HepG2 (cell line): Measurements from ENCODE around the gene KATNAL1. TPM values are rescaled to one million over a fixed set of nuclear protein-coding genes. Genes with fewer than 3 reads are reported as not detected.

ENCODE experiments used
- ATAC-seq: fragments of 200-7000 bp; cut with Tn5 transposase; 3 replicates; pipeline ENCODE4 v1.9.1; 2020; ENCODE audit warnings: mild to moderate bottlenecking, moderate library complexity
- BruUV-seq: library from RNA; stranded (reverse); fragments of 400-500 nt; replicated peaks from 2 replicates; lab custom pipeline; 2021; lab: Mats Ljungman, UMichigan
- CTCF ChIA-PET: fragments of 300-600 bp; formaldehyde crosslinking; extraction: SDS; loops from one replicate; lab custom pipeline; 2021; ENCODE audit warnings: low total read pairs, inconsistent platforms, low intra/inter-chr PET ratio; lab: Yijun Ruan, JAX
- POLR2A ChIA-PET: fragments of 350-600 bp; sonication (Branson Sonifier 250); formaldehyde crosslinking; loops from one replicate; lab custom pipeline; 2020; ENCODE audit warnings: antibody characterized with exemption, inconsistent platforms; lab: Yijun Ruan, JAX
- DNase-seq: peaks from one replicate; pipeline ENCODE4 v3.0.0-alpha.2; 2015; ENCODE audit warnings: low spot score
- FAIRE-seq: peaks from 3 replicates; lab custom pipeline; 2011; peaks lifted over from hg19 to GRCh38; lab: Jason Lieb, UNC
- H2AFZ ChIP-seq: one replicate; pipeline ENCODE4 v1.6.1; 2011; ENCODE audit warnings: low read length, inconsistent platforms
- H3K27ac ChIP-seq: fragments of 300-600 bp; 3 replicates; pipeline ENCODE4 v1.8.0; 2011; ENCODE audit warnings: mixed run types, mild to moderate bottlenecking, mixed read lengths, low read length, inconsistent platforms; ENCODE audit not compliant: insufficient read depth; ENCODE audit errors: extremely low read length
- H3K27me3 ChIP-seq, 2 experiments: fragments of 200-600 bp in 1 of 2; 2 replicates in 1 of 2; 3 replicates in 1 of 2; pipeline versions ENCODE4 v1.6.0 to v1.8.0; 2011; ENCODE audit warnings: low read length in 2 of 2, mild to moderate bottlenecking in 2 of 2, moderate library complexity in 2 of 2, inconsistent platforms in 1 of 2; ENCODE audit not compliant: insufficient read depth in 2 of 2, control insufficient read depth in 1 of 2
- H3K36me3 ChIP-seq, 2 experiments: fragments of 200-600 bp in 1 of 2; replicated peaks in 1 of 2; 2 replicates in 1 of 2; 3 replicates in 1 of 2; pipeline versions ENCODE4 v1.5.1 to v1.8.0; 2011; ENCODE audit warnings: low read length in 2 of 2, inconsistent platforms in 1 of 2; ENCODE audit not compliant: insufficient read depth in 2 of 2, control insufficient read depth in 1 of 2
- H3K4me1 ChIP-seq: 2 replicates; pipeline ENCODE4 v1.5.1; 2012; ENCODE audit warnings: low read length, inconsistent platforms; ENCODE audit not compliant: insufficient read depth
- H3K4me2 ChIP-seq: 2 replicates; pipeline ENCODE4 v1.6.0; 2011; ENCODE audit warnings: low read depth, low read length, inconsistent platforms
- H3K4me3 ChIP-seq, 3 experiments: fragments of 200-600 bp in 1 of 3; sonication (generic), shearing (Covaris generic) in 1 of 3; replicated peaks in 1 of 3; 2 replicates each; pipeline ENCODE4 v1.5.1; 2011 to 2016; ENCODE audit warnings: low read length in 3 of 3, inconsistent platforms in 2 of 3, low read depth in 2 of 3, mild to moderate bottlenecking in 2 of 3, control low read depth in 1 of 3, mixed read lengths in 1 of 3; ENCODE audit not compliant: insufficient read depth in 1 of 3
- H3K79me2 ChIP-seq: one replicate; pipeline ENCODE4 v1.6.1; 2011; ENCODE audit warnings: low read length, inconsistent platforms; ENCODE audit not compliant: insufficient read depth
- H3K9ac ChIP-seq: 2 replicates; pipeline ENCODE4 v1.6.0; 2011; ENCODE audit warnings: mild to moderate bottlenecking, low read depth, low read length, inconsistent platforms; ENCODE audit not compliant: insufficient read depth
- H3K9me3 ChIP-seq: 2 replicates; pipeline ENCODE4 v1.5.1; 2012; ENCODE audit warnings: mild to moderate bottlenecking, low read length
- H4K20me1 ChIP-seq: 2 replicates; pipeline ENCODE4 v1.6.0; 2011; ENCODE audit warnings: inconsistent platforms, mild to moderate bottlenecking, low read length, moderate library complexity; ENCODE audit not compliant: insufficient read depth
- ARNT2 ChIP-seq: sonication (generic); formaldehyde crosslinking; IDR thresholded peaks from 2 replicates; pipeline ENCODE4 v1.8.0; 2022; ENCODE audit warnings: mild to moderate bottlenecking, low read depth, missing genetic modification reagents, moderate library complexity
- ATF6 ChIP-seq: sonication (generic); formaldehyde crosslinking; conservative IDR thresholded peaks from 2 replicates; pipeline ENCODE4 v1.4.0; 2020; ENCODE audit warnings: missing genetic modification reagents
- BRD4 ChIP-seq: sonication (generic); formaldehyde crosslinking; IDR thresholded peaks from 2 replicates; pipeline ENCODE4 v1.4.0; 2020; ENCODE audit warnings: missing genetic modification reagents
- CC2D1A ChIP-seq: sonication (generic); formaldehyde crosslinking; IDR thresholded peaks from 2 replicates; pipeline ENCODE4 v1.8.1; 2023; ENCODE audit warnings: mild to moderate bottlenecking, missing genetic modification reagents
- CHD2 ChIP-seq: IDR thresholded peaks from 2 replicates; pipeline ENCODE4 v1.6.1; 2011; ENCODE audit warnings: low read depth, low read length, improper control_type of control experiment
- DNMT1 ChIP-seq: sonication (generic); formaldehyde crosslinking; IDR thresholded peaks from 2 replicates; pipeline ENCODE4 v1.5.1; 2020; ENCODE audit warnings: mild to moderate bottlenecking, missing genetic modification reagents
- HES4 ChIP-seq: sonication (generic); formaldehyde crosslinking; IDR thresholded peaks from 2 replicates; pipeline ENCODE4 v1.9.0; 2021; ENCODE audit warnings: mild to moderate bottlenecking, missing genetic modification reagents, borderline replicate concordance
- IKZF5 ChIP-seq: IDR thresholded peaks from 2 replicates; pipeline ENCODE4 v1.6.1; 2018; ENCODE audit warnings: missing genetic modification reagents, mild to moderate bottlenecking, missing compliant biosample characterization
- JUNB ChIP-seq: sonication (generic); formaldehyde crosslinking; IDR thresholded peaks from 2 replicates; pipeline ENCODE4 v1.8.0; 2022; ENCODE audit warnings: missing genetic modification reagents, mild to moderate bottlenecking, borderline replicate concordance
- KLF11 ChIP-seq: IDR thresholded peaks from 2 replicates; pipeline ENCODE4 v1.6.1; 2016; ENCODE audit warnings: missing compliant biosample characterization
- LBX2 ChIP-seq: sonication (generic); formaldehyde crosslinking; IDR thresholded peaks from 2 replicates; pipeline ENCODE4 v1.5.0; 2020; ENCODE audit warnings: missing genetic modification reagents, mild to moderate bottlenecking, borderline replicate concordance
- NFYC ChIP-seq: IDR thresholded peaks from 2 replicates; pipeline ENCODE4 v1.6.1; 2016; ENCODE audit warnings: missing genetic modification reagents, missing compliant biosample characterization
- RAD21 ChIP-seq: fragments of 450-650 bp; formaldehyde crosslinking; IDR thresholded peaks from 2 replicates; pipeline ENCODE4 v1.5.0; 2020; ENCODE audit warnings: mild to moderate bottlenecking
- RARA ChIP-seq: IDR thresholded peaks from 2 replicates; pipeline ENCODE4 v1.6.1; 2016; ENCODE audit warnings: missing genetic modification reagents, missing compliant biosample characterization
- SMC3 ChIP-seq: IDR thresholded peaks from 2 replicates; pipeline ENCODE4 v1.6.1; 2011; ENCODE audit warnings: low read length, improper control_type of control experiment
- TCF7 ChIP-seq: sonication (generic); IDR thresholded peaks from 2 replicates; pipeline ENCODE4 v1.6.1; 2016; ENCODE audit warnings: antibody characterized with exemption, low read depth
- ZNF329 ChIP-seq: sonication (generic); formaldehyde crosslinking; IDR thresholded peaks from 2 replicates; pipeline ENCODE4 v1.9.0; 2021; ENCODE audit warnings: low read depth, mild to moderate bottlenecking, missing genetic modification reagents
- ZNF343 ChIP-seq: sonication (generic); formaldehyde crosslinking; IDR thresholded peaks from 2 replicates; pipeline ENCODE4 v1.4.0; 2020; ENCODE audit warnings: mild to moderate bottlenecking, missing genetic modification reagents
- ZNF468 ChIP-seq: sonication (generic); formaldehyde crosslinking; IDR thresholded peaks from 2 replicates; pipeline ENCODE4 v1.8.0; 2022; ENCODE audit warnings: mild to moderate bottlenecking, moderate library complexity, missing genetic modification reagents
- WGBS: methylation state at CpG from one replicate; pipeline ENCODE4 v1.1.6; 2017; ENCODE audit warnings: low lambda C conversion rate; 5-methylcytosine and 5-hydroxymethylcytosine counted together
- in situ Hi-C: cut with HindIII; loops from 2 replicates; pipeline ENCODE4 v1.10.0; 2017; ENCODE audit warnings: low pct_unique_long_range_greater_than_20kb; ENCODE audit not compliant: extremely low pct_ligation_motif_present
- intact Hi-C: fragments of 100-400 bp; cut with micrococcal nuclease; formaldehyde crosslinking; loops from one replicate; pipeline ENCODE4 v1.10.0; 2022; ENCODE audit not compliant: unreplicated experiment
- polyA plus RNA-seq, 8 experiments: library from polyadenylated mRNA; depleted of rRNA in 3 of 8; stranded (reverse) in 7 of 8; unstranded in 1 of 8; fragments of >200 nt; fragmentation: Illumina TruSeq in 4 of 8; extraction: Trizol in 4 of 8; gene quantifications; 2 replicates each; pipeline versions ENCODE4 v1.2.1 to v1.2.3, GENCODE V29; 2011 to 2016; ENCODE audit warnings: low read depth in 4 of 8, missing spikeins in 1 of 8, mixed read lengths in 1 of 8; ENCODE audit not compliant: insufficient read depth in 1 of 8
- total RNA-seq, 5 experiments: library from RNA; depleted of rRNA; stranded (reverse); fragments of >200 nt; fragmentation: Illumina TruSeq; extraction: Trizol; gene quantifications; 2 replicates each; pipeline ENCODE4 v1.2.3, GENCODE V29; 2016; ENCODE audit warnings: low read depth in 1 of 5
- TF ChIP-seq, protein P1 (sequence below): sonication (generic); formaldehyde crosslinking; IDR thresholded peaks from 2 replicates; pipeline ENCODE4 v1.5.0; 2020; ENCODE audit warnings: missing genetic modification reagents, mild to moderate bottlenecking, borderline replicate concordance

Gene KATNAL1
- total and polyA plus RNA-seq, 2 of the 13 experiments (the other 11 are each of a cell fraction or from before 2014, with no cell fraction given) = 3.2 to 11.8 TPM

- TF ChIP-seq IKZF5 (CRISPR knock-in tag) (no peak), DNMT1 (CRISPR knock-in tag) (no peak), KLF11 (CRISPR knock-in tag) (no peak)
Observed at GRCh38 chr13:30204564-30204963, 102.8 kb downstream of the KATNAL1 start (continued).

- Histone ChIP-seq H4K20me1 (no peaks in the 10 kb centered on the region), H3K4me1 (peaks cover 9% of the 10 kb centered on the region; the same call in 1 of the 2 replicates), H2AFZ (no peak overlapping the region), H3K9me3 (no peaks in the 10 kb centered on the region), H3K27me3 (no peaks in the 10 kb centered on the region), H3K27ac (no peak overlapping the region), H3K4me2 (no peak overlapping the region), H3K4me3 (no peak overlapping the region), H3K9ac (no peak overlapping the region), H3K36me3 (no peaks in the 10 kb centered on the region; a peak in 1 of 5 replicates), H3K79me2 (no peaks in the 10 kb centered on the region)
- ATAC-seq (no peak), FAIRE-seq (no peak), DNase-seq (no peak)
- ChIA-PET CTCF (no interaction called here), POLR2A (no interaction called here)
- WGBS = 88% methylated on average over 3 of the region's 3 CpGs
- intact Hi-C loops = no loop called here
- in situ Hi-C loops = no loop called here
- no TSS peak for BruUV-seq
- no peak for TF ChIP-seq JUNB (CRISPR knock-in tag)
- TF ChIP-seq ZNF329 (CRISPR knock-in tag) = no peak
- no peak for TF ChIP-seq NFYC
- TF ChIP-seq BRD4 (CRISPR knock-in tag) = no peak
- no peak for TF ChIP-seq ZNF343 (CRISPR knock-in tag)
- no peak for TF ChIP-seq CHD2
- no peak for TF ChIP-seq HES4 (CRISPR knock-in tag)
- no peak for TF ChIP-seq SMC3
- TF ChIP-seq, protein P1, sequence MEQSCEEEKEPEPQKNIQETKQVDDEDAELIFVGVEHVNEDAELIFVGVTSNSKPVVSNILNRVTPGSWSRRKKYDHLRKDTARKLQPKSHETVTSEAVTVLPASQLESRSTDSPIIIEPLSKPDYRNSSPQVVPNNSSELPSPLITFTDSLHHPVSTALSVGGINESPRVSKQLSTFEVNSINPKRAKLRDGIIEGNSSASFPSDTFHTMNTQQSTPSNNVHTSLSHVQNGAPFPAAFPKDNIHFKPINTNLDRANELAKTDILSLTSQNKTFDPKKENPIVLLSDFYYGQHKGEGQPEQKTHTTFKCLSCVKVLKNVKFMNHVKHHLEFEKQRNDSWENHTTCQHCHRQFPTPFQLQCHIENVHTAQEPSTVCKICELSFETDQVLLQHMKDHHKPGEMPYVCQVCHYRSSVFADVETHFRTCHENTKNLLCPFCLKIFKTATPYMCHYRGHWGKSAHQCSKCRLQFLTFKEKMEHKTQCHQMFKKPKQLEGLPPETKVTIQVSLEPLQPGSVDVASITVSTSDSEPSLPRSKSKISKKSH (CRISPR knock-in tag) = no peak
- no peak for TF ChIP-seq LBX2 (CRISPR knock-in tag)
- no peak for TF ChIP-seq TCF7
- TF ChIP-seq RAD21 (CRISPR knock-in tag) = no peak
- TF ChIP-seq ZNF468 (CRISPR knock-in tag) = no peak
- no peak for TF ChIP-seq CC2D1A (CRISPR knock-in tag)
- TF ChIP-seq RARA = no peak
- no peak for TF ChIP-seq ATF6 (CRISPR knock-in tag)
- TF ChIP-seq ARNT2 (CRISPR knock-in tag) = no peak
Observed at GRCh38 chr13:30196025-30196424, 111.3 kb downstream of the KATNAL1 start.
